Measurements from ENCODE around the gene CELF5.

The CELF5 gene

GRCh38 chr19:3263866-3264265, 39.4 kb downstream of the CELF5 start:
- Histone ChIP-seq H3K4me1 (ENCODE audit: control insufficient read depth, insufficient read depth, low read length) (peaks cover 2% of the 10 kb centered on the region; the same call in 1 of the 2 replicates), H3K27ac (ENCODE audit: extremely low read depth, low read depth, low read length) (no peak overlapping the region), H3K9me3 (ENCODE audit: control insufficient read depth, insufficient read depth, low read depth, low read length) (no peaks in the 10 kb centered on the region), H3K36me3 (ENCODE audit: control insufficient read depth in 2 of 2, insufficient read depth in 1 of 2, low read length in 2 of 2) (no peaks in the 10 kb centered on the region), H3K4me3 (ENCODE audit: low read depth, low read length) (no peak overlapping the region)
- CTCF ChIA-PET: interaction anchor here (0.9 kb wide), 1 partner anchor 10 kb away, joined by 4 read pairs; no protein-coding TSS in a partner anchor
- no peak for TF ChIP-seq ZNF302 (tag by site-specific recombination; IDR thresholded peaks at IDR 0.05; ENCODE audit: low read depth)
- TF ChIP-seq, protein P1, sequence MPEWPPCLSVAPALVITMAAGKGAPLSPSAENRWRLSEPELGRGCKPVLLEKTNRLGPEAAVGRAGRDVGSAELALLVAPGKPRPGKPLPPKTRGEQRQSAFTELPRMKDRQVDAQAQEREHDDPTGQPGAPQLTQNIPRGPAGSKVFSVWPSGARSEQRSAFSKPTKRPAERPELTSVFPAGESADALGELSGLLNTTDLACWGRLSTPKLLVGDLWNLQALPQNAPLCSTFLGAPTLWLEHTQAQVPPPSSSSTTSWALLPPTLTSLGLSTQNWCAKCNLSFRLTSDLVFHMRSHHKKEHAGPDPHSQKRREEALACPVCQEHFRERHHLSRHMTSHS (tag by site-specific recombination; IDR thresholded peaks at IDR 0.05): no peak
- TF ChIP-seq, protein P2, sequence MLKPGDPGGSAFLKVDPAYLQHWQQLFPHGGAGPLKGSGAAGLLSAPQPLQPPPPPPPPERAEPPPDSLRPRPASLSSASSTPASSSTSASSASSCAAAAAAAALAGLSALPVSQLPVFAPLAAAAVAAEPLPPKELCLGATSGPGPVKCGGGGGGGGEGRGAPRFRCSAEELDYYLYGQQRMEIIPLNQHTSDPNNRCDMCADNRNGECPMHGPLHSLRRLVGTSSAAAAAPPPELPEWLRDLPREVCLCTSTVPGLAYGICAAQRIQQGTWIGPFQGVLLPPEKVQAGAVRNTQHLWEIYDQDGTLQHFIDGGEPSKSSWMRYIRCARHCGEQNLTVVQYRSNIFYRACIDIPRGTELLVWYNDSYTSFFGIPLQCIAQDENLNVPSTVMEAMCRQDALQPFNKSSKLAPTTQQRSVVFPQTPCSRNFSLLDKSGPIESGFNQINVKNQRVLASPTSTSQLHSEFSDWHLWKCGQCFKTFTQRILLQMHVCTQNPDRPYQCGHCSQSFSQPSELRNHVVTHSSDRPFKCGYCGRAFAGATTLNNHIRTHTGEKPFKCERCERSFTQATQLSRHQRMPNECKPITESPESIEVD (tag by site-specific recombination; IDR thresholded peaks at IDR 0.05): no peak
- TF ChIP-seq HOXD13 (CRISPR knock-in tag; IDR thresholded peaks at IDR 0.05; ENCODE audit: borderline replicate concordance): no peak
- TF ChIP-seq KLF16 (tag by site-specific recombination; IDR thresholded peaks at IDR 0.05): no peak
- TF ChIP-seq, protein P3, sequence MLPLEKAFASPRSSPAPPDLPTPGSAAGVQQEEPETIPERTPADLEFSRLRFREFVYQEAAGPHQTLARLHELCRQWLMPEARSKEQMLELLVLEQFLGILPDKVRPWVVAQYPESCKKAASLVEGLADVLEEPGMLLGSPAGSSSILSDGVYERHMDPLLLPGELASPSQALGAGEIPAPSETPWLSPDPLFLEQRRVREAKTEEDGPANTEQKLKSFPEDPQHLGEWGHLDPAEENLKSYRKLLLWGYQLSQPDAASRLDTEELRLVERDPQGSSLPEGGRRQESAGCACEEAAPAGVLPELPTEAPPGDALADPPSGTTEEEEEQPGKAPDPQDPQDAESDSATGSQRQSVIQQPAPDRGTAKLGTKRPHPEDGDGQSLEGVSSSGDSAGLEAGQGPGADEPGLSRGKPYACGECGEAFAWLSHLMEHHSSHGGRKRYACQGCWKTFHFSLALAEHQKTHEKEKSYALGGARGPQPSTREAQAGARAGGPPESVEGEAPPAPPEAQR (tag by site-specific recombination; IDR thresholded peaks at IDR 0.05): no peak
- TF ChIP-seq ZNF48 (tag by site-specific recombination; IDR thresholded peaks at IDR 0.05): no peak
- TF ChIP-seq MEIS1 (CRISPR knock-in tag; IDR thresholded peaks at IDR 0.05; ENCODE audit: borderline replicate concordance): no peak
- TF ChIP-seq ZNF670 (tag by site-specific recombination; IDR thresholded peaks at IDR 0.05; ENCODE audit: low read depth): no peak
- TF ChIP-seq, protein P4, sequence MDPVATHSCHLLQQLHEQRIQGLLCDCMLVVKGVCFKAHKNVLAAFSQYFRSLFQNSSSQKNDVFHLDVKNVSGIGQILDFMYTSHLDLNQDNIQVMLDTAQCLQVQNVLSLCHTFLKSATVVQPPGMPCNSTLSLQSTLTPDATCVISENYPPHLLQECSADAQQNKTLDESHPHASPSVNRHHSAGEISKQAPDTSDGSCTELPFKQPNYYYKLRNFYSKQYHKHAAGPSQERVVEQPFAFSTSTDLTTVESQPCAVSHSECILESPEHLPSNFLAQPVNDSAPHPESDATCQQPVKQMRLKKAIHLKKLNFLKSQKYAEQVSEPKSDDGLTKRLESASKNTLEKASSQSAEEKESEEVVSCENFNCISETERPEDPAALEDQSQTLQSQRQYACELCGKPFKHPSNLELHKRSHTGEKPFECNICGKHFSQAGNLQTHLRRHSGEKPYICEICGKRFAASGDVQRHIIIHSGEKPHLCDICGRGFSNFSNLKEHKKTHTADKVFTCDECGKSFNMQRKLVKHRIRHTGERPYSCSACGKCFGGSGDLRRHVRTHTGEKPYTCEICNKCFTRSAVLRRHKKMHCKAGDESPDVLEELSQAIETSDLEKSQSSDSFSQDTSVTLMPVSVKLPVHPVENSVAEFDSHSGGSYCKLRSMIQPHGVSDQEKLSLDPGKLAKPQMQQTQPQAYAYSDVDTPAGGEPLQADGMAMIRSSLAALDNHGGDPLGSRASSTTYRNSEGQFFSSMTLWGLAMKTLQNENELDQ (tag by site-specific recombination; IDR thresholded peaks at IDR 0.05; ENCODE audit: low read depth): no peak
- no peak for TF ChIP-seq ZFHX2 (tag by site-specific recombination; conservative IDR thresholded peaks at IDR 0.05)
- TF ChIP-seq ZNF311 (tag by site-specific recombination; IDR thresholded peaks at IDR 0.05; ENCODE audit: borderline replicate concordance): no peak
- TF ChIP-seq ZNF707 (tag by site-specific recombination; IDR thresholded peaks at IDR 0.05): no peak
- TF ChIP-seq GLIS2 (tag by site-specific recombination; IDR thresholded peaks at IDR 0.05): no peak
- no peak for TF ChIP-seq ZNF544 (tag by site-specific recombination; IDR thresholded peaks at IDR 0.05)
- no peak for TF ChIP-seq ZNF664 (tag by site-specific recombination; IDR thresholded peaks at IDR 0.05)
- TF ChIP-seq, protein P5, sequence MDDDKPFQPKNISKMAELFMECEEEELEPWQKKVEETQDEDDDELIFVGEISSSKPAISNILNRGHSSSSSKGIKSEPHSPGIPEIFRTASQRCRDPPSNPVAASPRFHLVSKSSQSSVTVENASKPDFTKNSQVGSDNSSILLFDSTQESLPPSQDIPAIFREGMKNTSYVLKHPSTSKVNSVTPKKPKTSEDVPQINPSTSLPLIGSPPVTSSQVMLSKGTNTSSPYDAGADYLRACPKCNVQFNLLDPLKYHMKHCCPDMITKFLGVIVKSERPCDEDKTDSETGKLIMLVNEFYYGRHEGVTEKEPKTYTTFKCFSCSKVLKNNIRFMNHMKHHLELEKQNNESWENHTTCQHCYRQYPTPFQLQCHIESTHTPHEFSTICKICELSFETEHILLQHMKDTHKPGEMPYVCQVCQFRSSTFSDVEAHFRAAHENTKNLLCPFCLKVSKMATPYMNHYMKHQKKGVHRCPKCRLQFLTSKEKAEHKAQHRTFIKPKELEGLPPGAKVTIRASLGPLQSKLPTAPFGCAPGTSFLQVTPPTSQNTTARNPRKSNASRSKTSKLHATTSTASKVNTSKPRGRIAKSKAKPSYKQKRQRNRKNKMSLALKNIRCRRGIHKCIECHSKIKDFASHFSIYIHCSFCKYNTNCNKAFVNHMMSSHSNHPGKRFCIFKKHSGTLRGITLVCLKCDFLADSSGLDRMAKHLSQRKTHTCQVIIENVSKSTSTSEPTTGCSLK (tag by site-specific recombination; IDR thresholded peaks at IDR 0.05): no peak
- no peak for TF ChIP-seq ZNF600 (tag by site-specific recombination; IDR thresholded peaks at IDR 0.05)
- no peak for TF ChIP-seq ZSCAN16 (tag by site-specific recombination; IDR thresholded peaks at IDR 0.05)
- POLR2A ChIA-PET: no interaction called here
